Psoas muscle (tissue), 8 donors: ENCODE measurements around the gene MTX3. TPM values are rescaled to one million over a fixed set of nuclear protein-coding genes. Genes with fewer than 3 reads are reported as not detected.

Experiments used
- ATAC-seq, 4 donors: fragments of 200-7000 bp; cut with Tn5 transposase; one replicate each; pipeline ENCODE4 v1.9.1; 2020; ENCODE audit warnings: moderate library complexity in 3 of 4, mild to moderate bottlenecking in 2 of 4
- DNase-seq, 2 donors: peaks; one replicate each; pipeline ENCODE4 v3.0.0-alpha.2; 2020
- H3K27ac ChIP-seq: fragments of 200-600 bp; one replicate; pipeline ENCODE4 v1.8.0; 2022
- H3K27me3 ChIP-seq, 3 donors: fragments of 200-600 bp in 1 of 3; one replicate each; pipeline versions ENCODE4 v1.6.1 to v1.8.0; 2013 to 2022; ENCODE audit warnings: low read length in 2 of 3, mild to moderate bottlenecking in 2 of 3, moderate library complexity in 1 of 3; ENCODE audit not compliant: insufficient read depth in 3 of 3
- H3K36me3 ChIP-seq, 2 donors: fragments of 200-600 bp in 1 of 2; one replicate each; pipeline versions ENCODE4 v1.6.1 to v1.8.0; 2013 to 2022; ENCODE audit warnings: low read depth in 1 of 2, mild to moderate bottlenecking in 1 of 2, moderate library complexity in 1 of 2; ENCODE audit not compliant: insufficient read depth in 1 of 2
- H3K4me1 ChIP-seq: fragments of 200-600 bp; one replicate; pipeline ENCODE4 v1.8.0; 2022
- H3K4me3 ChIP-seq: fragments of 200-600 bp; one replicate; pipeline ENCODE4 v1.8.0; 2022; ENCODE audit warnings: mild to moderate bottlenecking
- H3K9me3 ChIP-seq: fragments of 200-600 bp; one replicate; pipeline ENCODE4 v1.8.0; 2022
- CTCF ChIP-seq: fragments of 200-600 bp; IDR thresholded peaks from one replicate; pipeline ENCODE4 v1.8.0; 2022; ENCODE audit warnings: antibody characterized with exemption
- WGBS, 3 donors: extraction: QIAGEN DNeasy Blood & Tissue Kit; methylation state at CpG; one replicate each; pipeline versions ENCODE4 v1.1.6 to v1.1.7; 2013; 5-methylcytosine and 5-hydroxymethylcytosine counted together
- intact Hi-C, 2 donors: fragments of 100-400 bp; cut with DNase I; formaldehyde crosslinking; loops; one replicate each; pipeline versions ENCODE4 v1.11.0 to v1.14.2; 2022
- polyA plus RNA-seq, 3 donors: library from polyadenylated mRNA; stranded (reverse); fragments of 200-250 nt; gene quantifications; one replicate each; pipeline ENCODE4 v1.2.3, GENCODE V29; 2013
- total RNA-seq, 4 donors: library from RNA; stranded (reverse); fragmentation: NEBNext Ultra II Directional in 2 of 4; extraction: Animal tissue kit (Norgen Biotek cat#: 25700) in 2 of 4; gene quantifications; one replicate each; pipeline versions ENCODE4 v1.2.1 to v1.2.4, GENCODE V29; 2021 to 2023
- donor health status: healthy with polysubstance abuse.
- donor health status: DM: no; HTN: no; CAD: no; lungs with moderate emphysema.
- donor health status: Bipolar disorder and iron deficiency.
- donor health status: healthy.
- donor health status: DM: yes; HTN: yes; CAD: no.
- donor health status: DM: no; HTN: no; CAD: no.
- donor health status: DM: no; HTN: no; CAD: no.
- donor health status: DM: yes; HTN: yes; CAD: no.

MTX3 gene
- total and polyA plus RNA-seq, 7 donors, result 4.8 to 16.7 (median 11.7) TPM

- peaks cover 12% of the 10 kb centered on the region for H3K4me1 ChIP-seq
- H3K9me3 ChIP-seq, result no peaks in the 10 kb centered on the region
- H3K27ac ChIP-seq, result peak overlapping the region; percentile 77
- ATAC-seq (peak in 2 of 4 donors; percentile 13 to 17), DNase-seq (no peak)
- no peak for TF ChIP-seq CTCF
- H3K27me3 ChIP-seq, result no peaks in the 10 kb centered on the region
- intact Hi-C loops, result no loop called here
- WGBS, 3 donors, result 53 to 61% (median 54%) methylated on average over 6 of the region's 6 CpGs
- peak overlapping the region; percentile 84 for H3K4me3 ChIP-seq
- H3K36me3 ChIP-seq, result peaks cover 0 to 47% of the 10 kb centered on the region in 2 donors
These were observed 861 bp downstream of the MTX3 start for GRCh38 chr5:79990205-79990597.

- intact Hi-C loops, result loop anchor here in 1 of 2 donors (10.0 kb wide), 1 partner anchor 241 kb away; no protein-coding TSS in a partner anchor
- H3K4me1 ChIP-seq, result peaks cover 8% of the 10 kb centered on the region
- no peaks in the 10 kb centered on the region for H3K9me3 ChIP-seq
- H3K36me3 ChIP-seq, result peaks cover 3 to 86% of the 10 kb centered on the region in 2 donors
- H3K27me3 ChIP-seq, result no peaks in the 10 kb centered on the region
- no peak for DNase-seq
- no peak for TF ChIP-seq CTCF
- H3K4me3 ChIP-seq, result no peak overlapping the region
- no peak for ATAC-seq
- no peak overlapping the region for H3K27ac ChIP-seq
These were observed 4.8 kb downstream of the MTX3 start for GRCh38 chr5:79986260-79986659.

- Histone ChIP-seq H3K27ac (no peak overlapping the region), H3K27me3 (no peaks in the 10 kb centered on the region), H3K4me3 (no peak overlapping the region), H3K9me3 (no peaks in the 10 kb centered on the region), H3K4me1 (peaks cover 8% of the 10 kb centered on the region), H3K36me3 (peaks cover 3 to 96% of the 10 kb centered on the region in 2 donors)
- WGBS, 3 donors, result 80 to 86% (median 83%) methylated on average over 2 of the region's 2 CpGs
- no peak for ATAC-seq
- intact Hi-C loops, result loop anchor here in 1 of 2 donors (10.0 kb wide), 1 partner anchor 240 kb away; no protein-coding TSS in a partner anchor
- no peak for TF ChIP-seq CTCF
- no peak for DNase-seq
These were observed 5.8 kb downstream of the MTX3 start for GRCh38 chr5:79985288-79985687.

- intact Hi-C loops, result loop anchor here in 1 of 2 donors (10.0 kb wide), 1 partner anchor 240 kb away; no protein-coding TSS in a partner anchor
- Histone ChIP-seq H3K4me3 (no peak overlapping the region), H3K36me3 (peaks cover 3 to 100% of the 10 kb centered on the region in 2 donors), H3K4me1 (no peaks in the 10 kb centered on the region), H3K9me3 (no peaks in the 10 kb centered on the region), H3K27ac (no peak overlapping the region), H3K27me3 (no peaks in the 10 kb centered on the region)
- TF ChIP-seq CTCF, result no peak
- ATAC-seq (no peak), DNase-seq (no peak)
These were observed 6.7 kb downstream of the MTX3 start for GRCh38 chr5:79984363-79984762.

GRCh38 chr5:79983618-79984017 is 7.4 kb downstream of the MTX3 start:
- no peaks in the 10 kb centered on the region for H3K27me3 ChIP-seq
- intact Hi-C loops, result loop anchor here in 1 of 2 donors (10.0 kb wide), 1 partner anchor 239 kb away; no protein-coding TSS in a partner anchor

More at GRCh38 chr5:79983618-79984017, 7.4 kb downstream of the MTX3 start:
- Histone ChIP-seq H3K4me1 (no peaks in the 10 kb centered on the region), H3K36me3 (peaks cover 3 to 98% of the 10 kb centered on the region in 2 donors), H3K4me3 (no peak overlapping the region), H3K9me3 (no peaks in the 10 kb centered on the region), H3K27ac (no peak overlapping the region)
- TF ChIP-seq CTCF, result no peak
- 85 to 92% (median 87%) methylated on average over 7 of the region's 7 CpGs for WGBS, 3 donors
- ATAC-seq (no peak), DNase-seq (no peak)
